H9 (cell line): ENCODE data around the gene HOXC10. TPM values are rescaled to one million over a fixed set of nuclear protein-coding genes. Genes with fewer than 3 reads are reported as not detected.

Source experiments
- DNase-seq: peaks from one replicate; pipeline ENCODE4 v3.0.0-alpha.2; 2017
- H2AFZ ChIP-seq: one replicate; pipeline ENCODE4 v1.6.1; 2013; ENCODE audit warnings: mild to moderate bottlenecking, low read length, control low read depth, moderate library complexity
- H2AK5ac ChIP-seq: 2 replicates; pipeline ENCODE4 v1.6.1; 2013; ENCODE audit warnings: low read length, control low read depth, mixed read lengths; ENCODE audit not compliant: insufficient read length
- H2BK120ac ChIP-seq: one replicate; pipeline ENCODE4 v1.6.1; 2013; ENCODE audit warnings: low read depth, mild to moderate bottlenecking, low read length, control low read depth, inconsistent platforms; ENCODE audit not compliant: poor library complexity, severe bottlenecking
- H2BK12ac ChIP-seq: 2 replicates; pipeline ENCODE4 v1.6.1; 2013; ENCODE audit warnings: low read length, control low read depth, mixed read lengths, low read depth; ENCODE audit not compliant: insufficient read length
- H2BK15ac ChIP-seq: 2 replicates; pipeline ENCODE4 v1.6.1; 2013; ENCODE audit warnings: low read depth, low read length, control low read depth
- H2BK20ac ChIP-seq: one replicate; pipeline ENCODE4 v1.6.1; 2013; ENCODE audit warnings: low read depth, mild to moderate bottlenecking, low read length, control low read depth, inconsistent platforms; ENCODE audit not compliant: poor library complexity, severe bottlenecking
- H2BK5ac ChIP-seq: 2 replicates; pipeline ENCODE4 v1.6.1; 2013; ENCODE audit warnings: low read length, control low read depth, mixed read lengths; ENCODE audit not compliant: insufficient read length
- H3K14ac ChIP-seq: 2 replicates; pipeline ENCODE4 v1.6.1; 2013; ENCODE audit warnings: low read length, control low read depth; ENCODE audit not compliant: insufficient read depth
- H3K18ac ChIP-seq: 2 replicates; pipeline ENCODE4 v1.6.1; 2013; ENCODE audit warnings: low read depth, mild to moderate bottlenecking, mixed read lengths, low read length, control low read depth; ENCODE audit not compliant: insufficient read length
- H3K23ac ChIP-seq: 2 replicates; pipeline ENCODE4 v1.6.1; 2013; ENCODE audit warnings: low read length, control low read depth, mixed read lengths, low read depth; ENCODE audit not compliant: insufficient read length
- H3K23me2 ChIP-seq: 2 replicates; pipeline ENCODE4 v1.6.1; 2013; ENCODE audit warnings: low read depth, mild to moderate bottlenecking, mixed read lengths, low read length, control low read depth; ENCODE audit not compliant: insufficient read length, poor library complexity, severe bottlenecking
- H3K27ac ChIP-seq: 2 replicates; pipeline ENCODE4 v1.5.1; 2013; ENCODE audit warnings: low read length, control low read depth, mixed read lengths, low read depth; ENCODE audit not compliant: insufficient read length
- H3K27me3 ChIP-seq: 2 replicates; pipeline ENCODE4 v1.6.1; 2013; ENCODE audit warnings: low read length, control low read depth, inconsistent platforms; ENCODE audit not compliant: insufficient read depth
- H3K4ac ChIP-seq: 2 replicates; pipeline ENCODE4 v1.6.1; 2013; ENCODE audit warnings: low read depth, mild to moderate bottlenecking, control low read depth, inconsistent platforms, low read length, moderate library complexity
- H3K4me1 ChIP-seq: 2 replicates; pipeline ENCODE4 v1.6.1; 2013; ENCODE audit warnings: low read length, control low read depth, inconsistent platforms; ENCODE audit not compliant: insufficient read depth
- H3K4me2 ChIP-seq: 2 replicates; pipeline ENCODE4 v1.6.1; 2013; ENCODE audit warnings: low read length, control low read depth, mixed read lengths; ENCODE audit not compliant: insufficient read length, insufficient read depth
- H3K56ac ChIP-seq: 2 replicates; pipeline ENCODE4 v1.6.1; 2013; ENCODE audit warnings: low read depth, mild to moderate bottlenecking, mixed read lengths, low read length, control low read depth; ENCODE audit not compliant: insufficient read length
- H3K79me1 ChIP-seq: 2 replicates; pipeline ENCODE4 v1.6.1; 2013; ENCODE audit warnings: low read depth, mild to moderate bottlenecking, moderate library complexity, low read length, control low read depth, inconsistent platforms; ENCODE audit not compliant: insufficient read depth, poor library complexity, severe bottlenecking
- H3K79me2 ChIP-seq: 2 replicates; pipeline ENCODE4 v1.6.1; 2013; ENCODE audit warnings: low read length, control low read depth, inconsistent platforms; ENCODE audit not compliant: insufficient read depth
- H3K9ac ChIP-seq: 2 replicates; pipeline ENCODE4 v1.6.1; 2013; ENCODE audit warnings: low read length, control low read depth, mixed read lengths; ENCODE audit not compliant: insufficient read length; ENCODE audit errors: extremely low read depth
- H3K9me3 ChIP-seq: one replicate; pipeline ENCODE4 v1.6.1; 2013; ENCODE audit warnings: low read depth, low read length, inconsistent platforms; ENCODE audit not compliant: control insufficient read depth
- H3T11ph ChIP-seq: one replicate; pipeline ENCODE4 v1.6.1; 2013; ENCODE audit warnings: mild to moderate bottlenecking, low read length, control low read depth, inconsistent platforms
- H4K20me1 ChIP-seq: one replicate; pipeline ENCODE4 v1.6.1; 2013; ENCODE audit not compliant: control insufficient read depth, insufficient read length, insufficient read depth
- H4K5ac ChIP-seq: 2 replicates; pipeline ENCODE4 v1.6.1; 2013; ENCODE audit warnings: low read depth, mild to moderate bottlenecking, mixed read lengths, low read length, control low read depth; ENCODE audit not compliant: insufficient read length
- H4K8ac ChIP-seq: replicated peaks from 2 replicates; pipeline ENCODE4 v1.6.1; 2013; ENCODE audit warnings: low read length, control low read depth, mixed read lengths, low read depth; ENCODE audit not compliant: insufficient read length
- H4K91ac ChIP-seq: 2 replicates; pipeline ENCODE4 v1.6.1; 2013; ENCODE audit warnings: low read depth, mild to moderate bottlenecking, moderate library complexity, mixed read lengths, low read length, control low read depth; ENCODE audit not compliant: insufficient read length
- H3K27ac Mint-ChIP-seq, 3 experiments: 2 replicates in 2 of 3; 3 replicates in 1 of 3; pipeline ENCODE4 v1.8.0; 2020 to 2021; ENCODE audit warnings: mixed read lengths in 3 of 3, mild to moderate bottlenecking in 1 of 3, moderate library complexity in 1 of 3
- H3K27me3 Mint-ChIP-seq: 2 replicates; pipeline ENCODE4 v1.8.0; 2021; ENCODE audit warnings: low read depth, mild to moderate bottlenecking, moderate library complexity, mixed read lengths
- H3K36me3 Mint-ChIP-seq, 3 experiments: 2 replicates in 2 of 3; 3 replicates in 1 of 3; pipeline ENCODE4 v1.8.0; 2020 to 2021; ENCODE audit warnings: low read depth in 3 of 3, mixed read lengths in 3 of 3; ENCODE audit not compliant: insufficient read depth in 1 of 3
- H3K4me1 Mint-ChIP-seq, 2 experiments: 2 replicates each; pipeline ENCODE4 v1.8.0; 2020; ENCODE audit warnings: mixed read lengths in 2 of 2
- H3K4me3 Mint-ChIP-seq, 2 experiments: 2 replicates in 1 of 2; 3 replicates in 1 of 2; pipeline ENCODE4 v1.8.0; 2020 to 2021; ENCODE audit warnings: mild to moderate bottlenecking in 2 of 2, mixed read lengths in 2 of 2, moderate library complexity in 1 of 2
- H3K9me3 Mint-ChIP-seq, 2 experiments: 2 replicates in 1 of 2; 3 replicates in 1 of 2; pipeline ENCODE4 v1.8.0; 2020; ENCODE audit warnings: mild to moderate bottlenecking in 2 of 2, mixed read lengths in 2 of 2, moderate library complexity in 1 of 2
- CTCF ChIP-seq: fragments of 200-600 bp; sonication (generic); conservative IDR thresholded peaks from 3 replicates; pipeline ENCODE4 v1.8.0; 2021; ENCODE audit warnings: antibody characterized with exemption, mild to moderate bottlenecking
- WGBS: extraction: QIAGEN DNeasy Blood & Tissue Kit; methylation state at CpG from one replicate; pipeline ENCODE4 v1.1.7; 2013; ENCODE audit warnings: missing lambda C conversion rate, low lambda C conversion rate, mixed read lengths; ENCODE audit not compliant: insufficient read length; ENCODE audit errors: extremely low coverage; 5-methylcytosine and 5-hydroxymethylcytosine counted together
- total RNA-seq: library from RNA; stranded (reverse); gene quantifications from 2 replicates; pipeline ENCODE4 v1.2.1, GENCODE V29; 2021

HOXC10 gene
- total RNA-seq, 1 experiment from 2014 or later = not detected

- H3K27me3 ChIP-seq = peaks cover 97% of the 10 kb centered on the region
- no peak overlapping the region for H3T11ph ChIP-seq
- H2BK15ac ChIP-seq = no peak overlapping the region
- no peaks in the 10 kb centered on the region for H3K4me1 ChIP-seq
- no peak overlapping the region for H2BK120ac ChIP-seq
- no peak overlapping the region for H3K18ac ChIP-seq
- WGBS = no CpG with 5 or more reads among the region's 61 CpGs
- Mint-ChIP-seq H3K36me3 (peaks cover 0 to 7% (median 0%) of the 10 kb centered on the region in 3 experiments; a peak in 2 of 7 replicates), H3K9me3 (peaks cover 2 to 9% of the 10 kb centered on the region in 2 experiments; a peak in 3 of 5 replicates), H3K4me1 (peaks cover 17 to 25% of the 10 kb centered on the region in 2 experiments), H3K4me3 (peak overlapping the region in 1 of 2 experiments; percentile 56; a peak in 2 of 5 replicates), H3K27ac (no peak overlapping the region), H3K27me3 (peaks cover 99% of the 10 kb centered on the region)
- H3K4me2 ChIP-seq = no peak overlapping the region
- no peak for DNase-seq
- H4K5ac ChIP-seq = no peak overlapping the region
- H2BK12ac ChIP-seq = no peak overlapping the region
- no peaks in the 10 kb centered on the region for H3K79me1 ChIP-seq
- H3K4ac ChIP-seq = no peak overlapping the region
- no peak overlapping the region for H2BK20ac ChIP-seq
- no peak overlapping the region for H2AK5ac ChIP-seq
- H3K27ac ChIP-seq = no peak overlapping the region
- no peaks in the 10 kb centered on the region for H3K79me2 ChIP-seq
- no peak overlapping the region for H4K91ac ChIP-seq
- no peak overlapping the region for H3K56ac ChIP-seq
- H3K9ac ChIP-seq = no peak overlapping the region
- no peak overlapping the region for H3K14ac ChIP-seq
- no peak overlapping the region for H2BK5ac ChIP-seq
- no peak overlapping the region for H2AFZ ChIP-seq
- H3K9me3 ChIP-seq = no peaks in the 10 kb centered on the region
- H3K23me2 ChIP-seq = no peaks in the 10 kb centered on the region
- no peaks in the 10 kb centered on the region for H4K20me1 ChIP-seq
- H4K8ac ChIP-seq = no peak overlapping the region
- no peak for TF ChIP-seq CTCF
- H3K23ac ChIP-seq = no peak overlapping the region
Measured at GRCh38 chr12:54033106-54033979, 48.4 kb downstream of the HOXC10 start.
